HepG2 (cell line): ENCODE data around the gene PPHLN1. TPM values are rescaled to one million over a fixed set of nuclear protein-coding genes. Genes with fewer than 3 reads are reported as not detected.

ENCODE experiments used
- ATAC-seq: fragments of 200-7000 bp; cut with Tn5 transposase; 3 replicates; pipeline ENCODE4 v1.9.1; 2020; ENCODE audit warnings: mild to moderate bottlenecking, moderate library complexity
- BruUV-seq: library from RNA; stranded (reverse); fragments of 400-500 nt; replicated peaks from 2 replicates; lab custom pipeline; 2021; lab: Mats Ljungman, UMichigan
- CTCF ChIA-PET: fragments of 300-600 bp; formaldehyde crosslinking; extraction: SDS; loops from one replicate; lab custom pipeline; 2021; ENCODE audit warnings: low total read pairs, inconsistent platforms, low intra/inter-chr PET ratio; lab: Yijun Ruan, JAX
- POLR2A ChIA-PET: fragments of 350-600 bp; sonication (Branson Sonifier 250); formaldehyde crosslinking; loops from one replicate; lab custom pipeline; 2020; ENCODE audit warnings: antibody characterized with exemption, inconsistent platforms; lab: Yijun Ruan, JAX
- DNase-seq: peaks from one replicate; pipeline ENCODE4 v3.0.0-alpha.2; 2015; ENCODE audit warnings: low spot score
- FAIRE-seq: peaks from 3 replicates; lab custom pipeline; 2011; peaks lifted over from hg19 to GRCh38; lab: Jason Lieb, UNC
- H2AFZ ChIP-seq: one replicate; pipeline ENCODE4 v1.6.1; 2011; ENCODE audit warnings: low read length, inconsistent platforms
- H3K27ac ChIP-seq: fragments of 300-600 bp; 3 replicates; pipeline ENCODE4 v1.8.0; 2011; ENCODE audit warnings: mixed run types, mild to moderate bottlenecking, mixed read lengths, low read length, inconsistent platforms; ENCODE audit not compliant: insufficient read depth; ENCODE audit errors: extremely low read length
- H3K27me3 ChIP-seq, 2 experiments: fragments of 200-600 bp in 1 of 2; 2 replicates in 1 of 2; 3 replicates in 1 of 2; pipeline versions ENCODE4 v1.6.0 to v1.8.0; 2011; ENCODE audit warnings: low read length in 2 of 2, mild to moderate bottlenecking in 2 of 2, moderate library complexity in 2 of 2, inconsistent platforms in 1 of 2; ENCODE audit not compliant: insufficient read depth in 2 of 2, control insufficient read depth in 1 of 2
- H3K36me3 ChIP-seq, 2 experiments: fragments of 200-600 bp in 1 of 2; replicated peaks in 1 of 2; 2 replicates in 1 of 2; 3 replicates in 1 of 2; pipeline versions ENCODE4 v1.5.1 to v1.8.0; 2011; ENCODE audit warnings: low read length in 2 of 2, inconsistent platforms in 1 of 2; ENCODE audit not compliant: insufficient read depth in 2 of 2, control insufficient read depth in 1 of 2
- H3K4me1 ChIP-seq: 2 replicates; pipeline ENCODE4 v1.5.1; 2012; ENCODE audit warnings: low read length, inconsistent platforms; ENCODE audit not compliant: insufficient read depth
- H3K4me2 ChIP-seq: 2 replicates; pipeline ENCODE4 v1.6.0; 2011; ENCODE audit warnings: low read depth, low read length, inconsistent platforms
- H3K4me3 ChIP-seq, 3 experiments: fragments of 200-600 bp in 1 of 3; sonication (generic), shearing (Covaris generic) in 1 of 3; replicated peaks in 1 of 3; 2 replicates each; pipeline ENCODE4 v1.5.1; 2011 to 2016; ENCODE audit warnings: low read length in 3 of 3, inconsistent platforms in 2 of 3, low read depth in 2 of 3, mild to moderate bottlenecking in 2 of 3, control low read depth in 1 of 3, mixed read lengths in 1 of 3; ENCODE audit not compliant: insufficient read depth in 1 of 3
- H3K79me2 ChIP-seq: one replicate; pipeline ENCODE4 v1.6.1; 2011; ENCODE audit warnings: low read length, inconsistent platforms; ENCODE audit not compliant: insufficient read depth
- H3K9ac ChIP-seq: 2 replicates; pipeline ENCODE4 v1.6.0; 2011; ENCODE audit warnings: mild to moderate bottlenecking, low read depth, low read length, inconsistent platforms; ENCODE audit not compliant: insufficient read depth
- H3K9me3 ChIP-seq: 2 replicates; pipeline ENCODE4 v1.5.1; 2012; ENCODE audit warnings: mild to moderate bottlenecking, low read length
- H4K20me1 ChIP-seq: 2 replicates; pipeline ENCODE4 v1.6.0; 2011; ENCODE audit warnings: inconsistent platforms, mild to moderate bottlenecking, low read length, moderate library complexity; ENCODE audit not compliant: insufficient read depth
- GATAD1 ChIP-seq: IDR thresholded peaks from 2 replicates; pipeline ENCODE4 v1.6.1; 2016; ENCODE audit warnings: missing genetic modification reagents, missing compliant biosample characterization
- GATAD2A ChIP-seq: IDR thresholded peaks from 2 replicates; pipeline ENCODE4 v1.6.1; 2016
- HNRNPL ChIP-seq: fragments of 200-400 bp; formaldehyde crosslinking; IDR thresholded peaks from 2 replicates; pipeline ENCODE4 v1.6.1; 2017; ENCODE audit warnings: mild to moderate bottlenecking, low read depth, low read length
- HOXA9 ChIP-seq: sonication (generic); formaldehyde crosslinking; IDR thresholded peaks from 2 replicates; pipeline ENCODE4 v1.8.1; 2022; ENCODE audit warnings: missing genetic modification reagents, mild to moderate bottlenecking, moderate library complexity, borderline replicate concordance
- KAT2B ChIP-seq: fragments of 150-350 bp; IDR thresholded peaks from 2 replicates; pipeline ENCODE4 v1.6.1; 2014; ENCODE audit warnings: low read depth, low read length, borderline replicate concordance
- MEF2D ChIP-seq: sonication (generic); formaldehyde crosslinking; IDR thresholded peaks from 2 replicates; pipeline ENCODE4 v1.5.1; 2020; ENCODE audit warnings: mild to moderate bottlenecking, missing genetic modification reagents
- PPARG ChIP-seq: conservative IDR thresholded peaks from 2 replicates; pipeline ENCODE4 v1.6.1; 2016; ENCODE audit warnings: missing biosample characterization, missing genetic modification reagents
- RFXAP ChIP-seq: sonication (generic); formaldehyde crosslinking; IDR thresholded peaks from 2 replicates; pipeline ENCODE4 v1.4.0; 2020; ENCODE audit warnings: missing genetic modification reagents, borderline replicate concordance
- SP1 ChIP-seq, 2 experiments: fragments of 450-650 bp in 1 of 2; sonication (generic) in 1 of 2; formaldehyde crosslinking in 1 of 2; IDR thresholded peaks; 2 replicates each; pipeline versions ENCODE4 v1.4.0 to v1.6.1; 2016 to 2020; ENCODE audit warnings: missing genetic modification reagents in 1 of 2
- TAF1 ChIP-seq: sonication (generic); formaldehyde crosslinking; IDR thresholded peaks from 2 replicates; pipeline ENCODE4 v1.4.0; 2020; ENCODE audit warnings: missing genetic modification reagents
- TEAD3 ChIP-seq: optimal IDR thresholded peaks from 2 replicates; pipeline ENCODE3; 2016; ENCODE audit warnings: borderline replicate concordance
- ZNF333 ChIP-seq: sonication (generic); formaldehyde crosslinking; IDR thresholded peaks from 2 replicates; pipeline ENCODE4 v1.4.0; 2020; ENCODE audit warnings: mild to moderate bottlenecking, missing genetic modification reagents, borderline replicate concordance
- ZNF589 ChIP-seq: sonication (generic); formaldehyde crosslinking; conservative IDR thresholded peaks from 2 replicates; pipeline ENCODE4 v1.8.0; 2022; ENCODE audit warnings: mild to moderate bottlenecking, moderate library complexity, missing genetic modification reagents
- ZNF615 ChIP-seq: sonication (generic); formaldehyde crosslinking; IDR thresholded peaks from 2 replicates; pipeline ENCODE4 v1.5.0; 2020; ENCODE audit warnings: mild to moderate bottlenecking, missing genetic modification reagents, borderline replicate concordance
- ZNF761 ChIP-seq: sonication (generic); formaldehyde crosslinking; conservative IDR thresholded peaks from 2 replicates; pipeline ENCODE4 v1.4.0; 2020; ENCODE audit warnings: mild to moderate bottlenecking, missing genetic modification reagents
- WGBS: methylation state at CpG from one replicate; pipeline ENCODE4 v1.1.6; 2017; ENCODE audit warnings: low lambda C conversion rate; 5-methylcytosine and 5-hydroxymethylcytosine counted together
- in situ Hi-C: cut with HindIII; loops from 2 replicates; pipeline ENCODE4 v1.10.0; 2017; ENCODE audit warnings: low pct_unique_long_range_greater_than_20kb; ENCODE audit not compliant: extremely low pct_ligation_motif_present
- intact Hi-C: fragments of 100-400 bp; cut with micrococcal nuclease; formaldehyde crosslinking; loops from one replicate; pipeline ENCODE4 v1.10.0; 2022; ENCODE audit not compliant: unreplicated experiment
- polyA plus RNA-seq, 8 experiments: library from polyadenylated mRNA; depleted of rRNA in 3 of 8; stranded (reverse) in 7 of 8; unstranded in 1 of 8; fragments of >200 nt; fragmentation: Illumina TruSeq in 4 of 8; extraction: Trizol in 4 of 8; gene quantifications; 2 replicates each; pipeline versions ENCODE4 v1.2.1 to v1.2.3, GENCODE V29; 2011 to 2016; ENCODE audit warnings: low read depth in 4 of 8, missing spikeins in 1 of 8, mixed read lengths in 1 of 8; ENCODE audit not compliant: insufficient read depth in 1 of 8
- total RNA-seq, 5 experiments: library from RNA; depleted of rRNA; stranded (reverse); fragments of >200 nt; fragmentation: Illumina TruSeq; extraction: Trizol; gene quantifications; 2 replicates each; pipeline ENCODE4 v1.2.3, GENCODE V29; 2016; ENCODE audit warnings: low read depth in 1 of 5
- TF ChIP-seq, protein P1 (sequence below): sonication (generic); formaldehyde crosslinking; IDR thresholded peaks from 2 replicates; pipeline ENCODE4 v1.5.0; 2020; ENCODE audit warnings: mild to moderate bottlenecking, missing genetic modification reagents, moderate library complexity
- TF ChIP-seq, protein P2 (sequence below): sonication (generic); formaldehyde crosslinking; conservative IDR thresholded peaks from 2 replicates; pipeline ENCODE4 v1.4.0; 2020; ENCODE audit warnings: missing genetic modification reagents
- TF ChIP-seq, protein P3 (sequence below): sonication (generic); formaldehyde crosslinking; IDR thresholded peaks from 2 replicates; pipeline ENCODE4 v1.5.0; 2020; ENCODE audit warnings: missing genetic modification reagents
- TF ChIP-seq, protein P4 (sequence below): sonication (generic); formaldehyde crosslinking; IDR thresholded peaks from 2 replicates; pipeline ENCODE4 v1.5.1; 2020; ENCODE audit warnings: missing genetic modification reagents, mild to moderate bottlenecking, borderline replicate concordance

Gene PPHLN1
- total and polyA plus RNA-seq, 2 of the 13 experiments (the other 11 are each of a cell fraction or from before 2014, with no cell fraction given) = 43.4 to 66.0 TPM

DNA sequence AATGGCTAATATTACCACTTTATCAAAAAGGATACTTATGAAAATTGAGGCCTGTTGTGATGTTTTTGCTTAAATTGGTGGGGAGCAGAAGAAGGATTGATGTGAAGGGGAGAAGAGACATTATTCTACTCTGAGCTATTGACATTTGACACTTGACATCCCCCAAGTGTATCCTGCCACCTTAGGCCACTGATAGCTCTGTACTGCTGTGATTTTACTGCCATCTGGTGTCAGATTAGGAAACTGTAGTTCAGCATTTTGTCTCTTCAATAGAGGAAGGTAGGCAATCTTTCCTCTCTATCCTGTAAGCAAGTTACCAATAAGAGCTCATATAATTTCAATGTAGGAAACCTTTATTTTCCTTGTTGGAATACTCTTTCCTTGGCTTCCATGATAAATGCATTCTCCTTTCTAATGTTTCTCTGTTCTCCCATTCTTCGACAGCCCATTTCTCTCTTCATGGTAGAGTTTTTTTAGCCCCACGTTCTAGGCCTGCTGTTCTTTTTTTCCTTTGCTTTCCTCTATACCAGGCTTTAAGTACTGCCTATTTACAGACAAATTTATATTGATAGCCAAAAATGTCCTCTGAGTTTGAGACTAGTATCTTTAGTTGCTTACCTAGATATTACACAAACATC lies 46.3 kb downstream of the PPHLN1 start:
- Histone ChIP-seq H2AFZ (no peak overlapping the region), H4K20me1 (peaks cover 12% of the 10 kb centered on the region), H3K9me3 (no peaks in the 10 kb centered on the region), H3K36me3 (peaks cover 2 to 10% of the 10 kb centered on the region in 2 experiments), H3K4me1 (no peaks in the 10 kb centered on the region), H3K4me2 (no peak overlapping the region), H3K27me3 (no peaks in the 10 kb centered on the region), H3K27ac (no peak overlapping the region), H3K4me3 (no peak overlapping the region), H3K9ac (no peak overlapping the region), H3K79me2 (peaks cover 6% of the 10 kb centered on the region)
- WGBS = 94% methylated on average over 2 of the region's 2 CpGs
- FAIRE-seq (peak; percentile 50), DNase-seq (peak; percentile 58), ATAC-seq (peak; percentile 95)
- in situ Hi-C loops (no loop called here), intact Hi-C loops (loop anchor here (1.0 to 5.0 kb wide), 5 partner anchors 39 to 1110 kb away; no protein-coding TSS in a partner anchor)
- no TSS peak for BruUV-seq
- CTCF ChIA-PET = interaction anchor here (1.6 to 2.4 kb wide), 2 partner anchors 117 to 242 kb away, joined by 4 to 21 read pairs; no protein-coding TSS in a partner anchor
- POLR2A ChIA-PET = no interaction called here
- TF ChIP-seq HOXA9 (CRISPR knock-in tag) = no peak
- no peak for TF ChIP-seq TEAD3
- TF ChIP-seq GATAD2A (CRISPR knock-in tag) = 0 out of 2 replicates have a peak, but pooled peaks have one; percentile 33
- no peak for TF ChIP-seq ZNF615
- TF ChIP-seq, protein P1, sequence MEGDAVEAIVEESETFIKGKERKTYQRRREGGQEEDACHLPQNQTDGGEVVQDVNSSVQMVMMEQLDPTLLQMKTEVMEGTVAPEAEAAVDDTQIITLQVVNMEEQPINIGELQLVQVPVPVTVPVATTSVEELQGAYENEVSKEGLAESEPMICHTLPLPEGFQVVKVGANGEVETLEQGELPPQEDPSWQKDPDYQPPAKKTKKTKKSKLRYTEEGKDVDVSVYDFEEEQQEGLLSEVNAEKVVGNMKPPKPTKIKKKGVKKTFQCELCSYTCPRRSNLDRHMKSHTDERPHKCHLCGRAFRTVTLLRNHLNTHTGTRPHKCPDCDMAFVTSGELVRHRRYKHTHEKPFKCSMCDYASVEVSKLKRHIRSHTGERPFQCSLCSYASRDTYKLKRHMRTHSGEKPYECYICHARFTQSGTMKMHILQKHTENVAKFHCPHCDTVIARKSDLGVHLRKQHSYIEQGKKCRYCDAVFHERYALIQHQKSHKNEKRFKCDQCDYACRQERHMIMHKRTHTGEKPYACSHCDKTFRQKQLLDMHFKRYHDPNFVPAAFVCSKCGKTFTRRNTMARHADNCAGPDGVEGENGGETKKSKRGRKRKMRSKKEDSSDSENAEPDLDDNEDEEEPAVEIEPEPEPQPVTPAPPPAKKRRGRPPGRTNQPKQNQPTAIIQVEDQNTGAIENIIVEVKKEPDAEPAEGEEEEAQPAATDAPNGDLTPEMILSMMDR (CRISPR knock-in tag) = peak; percentile 83
- TF ChIP-seq, protein P2, sequence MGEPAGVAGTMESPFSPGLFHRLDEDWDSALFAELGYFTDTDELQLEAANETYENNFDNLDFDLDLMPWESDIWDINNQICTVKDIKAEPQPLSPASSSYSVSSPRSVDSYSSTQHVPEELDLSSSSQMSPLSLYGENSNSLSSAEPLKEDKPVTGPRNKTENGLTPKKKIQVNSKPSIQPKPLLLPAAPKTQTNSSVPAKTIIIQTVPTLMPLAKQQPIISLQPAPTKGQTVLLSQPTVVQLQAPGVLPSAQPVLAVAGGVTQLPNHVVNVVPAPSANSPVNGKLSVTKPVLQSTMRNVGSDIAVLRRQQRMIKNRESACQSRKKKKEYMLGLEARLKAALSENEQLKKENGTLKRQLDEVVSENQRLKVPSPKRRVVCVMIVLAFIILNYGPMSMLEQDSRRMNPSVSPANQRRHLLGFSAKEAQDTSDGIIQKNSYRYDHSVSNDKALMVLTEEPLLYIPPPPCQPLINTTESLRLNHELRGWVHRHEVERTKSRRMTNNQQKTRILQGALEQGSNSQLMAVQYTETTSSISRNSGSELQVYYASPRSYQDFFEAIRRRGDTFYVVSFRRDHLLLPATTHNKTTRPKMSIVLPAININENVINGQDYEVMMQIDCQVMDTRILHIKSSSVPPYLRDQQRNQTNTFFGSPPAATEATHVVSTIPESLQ (CRISPR knock-in tag) = no peak
- no peak for TF ChIP-seq PPARG
- TF ChIP-seq, protein P3, sequence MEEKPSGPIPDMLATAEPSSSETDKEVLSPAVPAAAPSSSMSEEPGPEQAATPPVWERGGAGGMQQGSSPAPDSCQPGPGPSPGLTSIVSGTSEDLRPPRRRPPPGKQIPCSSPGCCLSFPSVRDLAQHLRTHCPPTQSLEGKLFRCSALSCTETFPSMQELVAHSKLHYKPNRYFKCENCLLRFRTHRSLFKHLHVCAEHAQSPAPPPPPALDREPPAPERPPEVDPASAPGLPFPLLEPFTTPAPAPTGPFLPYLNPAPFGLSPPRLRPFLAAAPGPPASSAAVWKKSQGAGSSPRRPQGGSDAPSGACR = no peak
- no peak for TF ChIP-seq RFXAP (CRISPR knock-in tag)
- TF ChIP-seq, protein P4, sequence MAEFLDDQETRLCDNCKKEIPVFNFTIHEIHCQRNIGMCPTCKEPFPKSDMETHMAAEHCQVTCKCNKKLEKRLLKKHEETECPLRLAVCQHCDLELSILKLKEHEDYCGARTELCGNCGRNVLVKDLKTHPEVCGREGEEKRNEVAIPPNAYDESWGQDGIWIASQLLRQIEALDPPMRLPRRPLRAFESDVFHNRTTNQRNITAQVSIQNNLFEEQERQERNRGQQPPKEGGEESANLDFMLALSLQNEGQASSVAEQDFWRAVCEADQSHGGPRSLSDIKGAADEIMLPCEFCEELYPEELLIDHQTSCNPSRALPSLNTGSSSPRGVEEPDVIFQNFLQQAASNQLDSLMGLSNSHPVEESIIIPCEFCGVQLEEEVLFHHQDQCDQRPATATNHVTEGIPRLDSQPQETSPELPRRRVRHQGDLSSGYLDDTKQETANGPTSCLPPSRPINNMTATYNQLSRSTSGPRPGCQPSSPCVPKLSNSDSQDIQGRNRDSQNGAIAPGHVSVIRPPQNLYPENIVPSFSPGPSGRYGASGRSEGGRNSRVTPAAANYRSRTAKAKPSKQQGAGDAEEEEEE (CRISPR knock-in tag) = no peak
- no peak for TF ChIP-seq SP1 (IDR thresholded peaks at IDR 0.05)
- no peak for TF ChIP-seq SP1 (CRISPR knock-in tag; IDR thresholded peaks at IDR 0.05)
- no peak for TF ChIP-seq ZNF761 (CRISPR knock-in tag)
- no peak for TF ChIP-seq MEF2D (CRISPR knock-in tag)
- TF ChIP-seq ZNF589 (CRISPR knock-in tag) = no peak
- no peak for TF ChIP-seq TAF1 (CRISPR knock-in tag)
- no peak for TF ChIP-seq KAT2B
- no peak for TF ChIP-seq ZNF333
- 0 out of 2 replicates have a peak, but pooled peaks have one; percentile 33 for TF ChIP-seq GATAD1
- TF ChIP-seq HNRNPL = no peak
